ENCODE measurements around the gene FRMD5.

FRMD5 gene

DNA sequence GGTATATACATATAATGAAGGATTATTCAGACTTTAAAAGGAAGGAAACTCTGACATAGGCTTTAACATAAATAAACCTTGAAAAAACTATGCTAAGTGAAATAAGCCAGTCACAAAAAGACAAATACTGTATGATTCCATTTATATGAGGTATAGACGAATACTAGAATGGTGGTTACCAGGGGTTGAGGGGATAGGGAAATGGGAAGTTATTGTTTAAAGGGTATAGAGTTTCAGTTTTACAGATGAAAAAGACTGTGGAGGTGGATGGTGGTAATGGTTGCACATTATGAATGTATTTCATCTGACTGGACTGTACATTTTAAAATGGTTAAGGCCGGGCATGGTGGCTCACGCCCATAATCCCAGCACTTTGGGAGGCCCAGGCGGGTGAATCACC lies 41.7 kb downstream of the FRMD5 start:
- H3K4me3 ChIP-seq (replicated peaks; ENCODE audit: low read depth, low read length): no peak overlapping the region
- TF ChIP-seq CTCF (IDR thresholded peaks at IDR 0.05; ENCODE audit: low read depth, low read length, missing control alignments): no peak
- no peak for DNase-seq (ENCODE audit: extremely low read depth, low read depth)

- no peak for TF ChIP-seq CTCF (IDR thresholded peaks at IDR 0.05; ENCODE audit: low read depth, low read length, missing control alignments)
- DNase-seq (ENCODE audit: extremely low read depth, low read depth): no peak
- no peak overlapping the region for H3K4me3 ChIP-seq (replicated peaks; ENCODE audit: low read depth, low read length)
Observed at GRCh38 chr15:44149224-44149623, 45.8 kb downstream of the FRMD5 start.

- no peak for TF ChIP-seq CTCF (IDR thresholded peaks at IDR 0.05; ENCODE audit: low read depth, low read length, missing control alignments)
- H3K4me3 ChIP-seq (replicated peaks; ENCODE audit: low read depth, low read length): no peak overlapping the region
- no peak for DNase-seq (ENCODE audit: extremely low read depth, low read depth)
Observed at GRCh38 chr15:44148580-44148979, 46.5 kb downstream of the FRMD5 start.

DNA sequence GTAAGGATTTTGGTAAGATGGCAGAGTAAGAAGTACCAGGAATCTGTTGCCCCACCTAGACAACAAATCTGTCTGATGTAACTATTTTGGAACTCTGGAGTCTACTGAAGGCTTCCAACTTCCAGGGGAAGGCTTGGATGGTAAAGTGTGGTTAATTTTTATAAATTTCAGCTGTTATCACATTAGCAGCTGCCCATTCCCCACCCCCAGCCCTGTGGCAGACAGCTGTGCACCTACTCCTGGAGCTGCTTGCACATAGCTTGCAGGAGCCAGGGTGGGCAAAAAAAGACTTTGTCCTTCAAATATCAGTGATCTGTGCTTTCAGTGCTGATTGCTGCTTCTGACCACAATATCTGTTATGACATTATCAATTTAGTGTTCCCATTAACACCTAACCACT lies 47.4 kb downstream of the FRMD5 start:
- no peak overlapping the region for H3K4me3 ChIP-seq (replicated peaks; ENCODE audit: low read depth, low read length)
- DNase-seq (ENCODE audit: extremely low read depth, low read depth): no peak
- no peak for TF ChIP-seq CTCF (IDR thresholded peaks at IDR 0.05; ENCODE audit: low read depth, low read length, missing control alignments)

DNA sequence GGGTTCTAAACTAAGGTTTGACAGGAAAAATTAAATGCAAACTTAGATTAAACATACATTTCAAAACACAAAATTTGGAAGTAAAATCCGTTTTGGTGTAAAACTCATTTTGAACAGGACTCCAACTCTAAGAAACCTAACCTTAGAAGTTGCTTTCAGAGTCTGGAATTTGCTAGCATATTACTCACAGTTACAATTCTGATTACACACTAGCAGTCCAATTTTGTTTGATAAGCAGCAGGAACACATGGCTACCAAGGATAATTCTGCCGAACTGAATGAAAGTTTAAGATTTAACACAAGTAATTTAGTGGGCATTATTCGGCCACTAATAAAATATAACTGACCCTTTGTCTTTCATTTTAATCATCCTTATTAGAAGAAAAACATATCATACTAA lies 49.6 kb downstream of the FRMD5 start:
- TF ChIP-seq CTCF (IDR thresholded peaks at IDR 0.05; ENCODE audit: low read depth, low read length, missing control alignments): no peak
- H3K4me3 ChIP-seq (replicated peaks; ENCODE audit: low read depth, low read length): no peak overlapping the region
- DNase-seq (ENCODE audit: extremely low read depth, low read depth): no peak

- no peak for TF ChIP-seq CTCF (IDR thresholded peaks at IDR 0.05; ENCODE audit: low read depth, low read length, missing control alignments)
- no peak overlapping the region for H3K4me3 ChIP-seq (replicated peaks; ENCODE audit: low read depth, low read length)
- DNase-seq (ENCODE audit: extremely low read depth, low read depth): no peak
Observed at GRCh38 chr15:44144992-44145391, 50.1 kb downstream of the FRMD5 start.

- TF ChIP-seq CTCF (IDR thresholded peaks at IDR 0.05; ENCODE audit: low read depth, low read length, missing control alignments): no peak
- H3K4me3 ChIP-seq (replicated peaks; ENCODE audit: low read depth, low read length): no peak overlapping the region
- DNase-seq (ENCODE audit: extremely low read depth, low read depth): no peak
Observed at GRCh38 chr15:44144184-44144583, 50.9 kb downstream of the FRMD5 start.
